ENCODE results near the gene EPHA10. TPM values are rescaled to one million over a fixed set of nuclear protein-coding genes. Genes with fewer than 3 reads are reported as not detected.
"Not testable (repeated sequence)": the region's sequence is repeated elsewhere in the genome, so short reads cannot be mapped to it uniquely, and the experiment has no call there.

EPHA10 gene
- polyA plus RNA-seq, 6 donors from 2014 or later, result not detected

DNA sequence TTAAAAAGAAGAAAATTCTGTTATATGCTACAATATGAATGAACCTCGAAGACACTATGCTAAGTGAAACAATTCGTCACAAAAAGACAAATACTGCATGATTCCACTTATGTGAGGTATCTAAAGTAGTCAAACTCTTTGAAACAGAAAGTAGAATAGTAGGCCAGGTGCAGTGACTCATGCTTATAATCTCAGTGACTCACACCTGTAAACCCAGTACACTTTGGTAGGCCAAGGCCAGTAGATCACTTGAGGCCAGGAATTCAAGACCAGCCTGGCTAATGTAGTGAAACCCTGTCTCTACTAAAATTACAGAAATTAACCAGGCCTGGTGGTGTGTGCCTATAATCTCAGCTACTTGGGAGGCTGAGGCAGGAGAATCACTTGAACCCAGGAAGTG is 25.7 kb downstream of the EPHA10 start:
- DNase-seq (no peak), ATAC-seq (ENCODE audit: low read depth in 2 of 2) (no peak)
- Mint-ChIP-seq H3K27ac (no peak overlapping the region), H3K4me1 (peaks cover 0 to 2% (median 0%) of the 10 kb centered on the region in 3 donors), H3K4me3 (no peak overlapping the region), H3K9me3 (peaks cover 0 to 18% (median 3%) of the 10 kb centered on the region in 7 donors), H3K36me3 (peaks cover 0 to 6% of the 10 kb centered on the region in 2 donors), H3K27me3 (peaks cover 52 to 60% (median 58%) of the 10 kb centered on the region in 3 donors)

DNA sequence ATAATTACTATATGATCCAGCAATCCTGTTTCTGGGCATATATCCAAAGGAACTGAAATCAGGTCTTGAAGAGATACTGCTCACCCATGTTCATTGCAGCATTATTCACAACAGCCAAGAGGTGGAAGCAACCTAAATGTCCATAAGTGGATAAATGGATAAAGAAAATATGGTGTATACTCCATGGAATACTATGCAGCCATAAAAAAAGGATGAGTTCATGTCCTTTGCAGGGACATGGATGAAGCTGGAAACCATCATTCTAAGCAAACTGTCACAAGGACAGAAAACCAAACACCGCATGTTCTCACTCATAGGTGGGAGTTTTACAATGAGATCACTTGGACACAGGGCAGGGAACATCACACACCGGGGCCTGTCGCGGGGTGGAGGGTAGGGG is 26.3 kb downstream of the EPHA10 start:
- not testable (repeated sequence) for H3K27ac Mint-ChIP-seq; DNase-seq; H3K4me3 Mint-ChIP-seq; H3K36me3 Mint-ChIP-seq; ATAC-seq (ENCODE audit: low read depth in 2 of 2); H3K4me1 Mint-ChIP-seq
- peaks cover 58 to 61% (median 59%) of the 10 kb centered on the region in 3 donors for H3K27me3 Mint-ChIP-seq
- H3K9me3 Mint-ChIP-seq, result peaks cover 0 to 18% (median 3%) of the 10 kb centered on the region in 7 donors

DNA sequence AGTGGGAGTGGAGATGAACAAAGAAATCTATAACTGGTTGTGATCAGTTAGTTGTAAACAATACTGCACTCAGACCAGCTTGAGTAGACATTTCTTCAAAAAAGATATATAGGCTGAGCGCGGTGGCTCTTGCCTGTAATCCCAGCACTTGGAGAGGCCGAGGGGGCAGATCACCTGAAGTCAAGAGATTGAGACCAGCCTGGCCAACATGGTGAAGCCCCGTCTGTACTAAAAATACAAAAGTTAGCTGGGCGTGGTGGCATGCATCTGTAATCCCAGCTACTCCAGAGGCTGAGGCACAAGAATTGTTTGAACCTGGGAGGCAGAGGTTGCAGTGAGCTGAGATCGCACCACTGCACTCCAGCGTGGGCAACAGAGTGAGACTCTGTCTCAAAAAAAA is 26.9 kb downstream of the EPHA10 start:
- not testable (repeated sequence) for ATAC-seq (ENCODE audit: low read depth in 2 of 2); DNase-seq; H3K4me3 Mint-ChIP-seq; H3K4me1 Mint-ChIP-seq; H3K36me3 Mint-ChIP-seq
- Mint-ChIP-seq H3K27me3 (peaks cover 58 to 64% (median 60%) of the 10 kb centered on the region in 3 donors), H3K27ac (peak overlapping the region in 1 of 6 donors; percentile 78), H3K9me3 (peaks cover 0 to 18% (median 3%) of the 10 kb centered on the region in 7 donors)

DNA sequence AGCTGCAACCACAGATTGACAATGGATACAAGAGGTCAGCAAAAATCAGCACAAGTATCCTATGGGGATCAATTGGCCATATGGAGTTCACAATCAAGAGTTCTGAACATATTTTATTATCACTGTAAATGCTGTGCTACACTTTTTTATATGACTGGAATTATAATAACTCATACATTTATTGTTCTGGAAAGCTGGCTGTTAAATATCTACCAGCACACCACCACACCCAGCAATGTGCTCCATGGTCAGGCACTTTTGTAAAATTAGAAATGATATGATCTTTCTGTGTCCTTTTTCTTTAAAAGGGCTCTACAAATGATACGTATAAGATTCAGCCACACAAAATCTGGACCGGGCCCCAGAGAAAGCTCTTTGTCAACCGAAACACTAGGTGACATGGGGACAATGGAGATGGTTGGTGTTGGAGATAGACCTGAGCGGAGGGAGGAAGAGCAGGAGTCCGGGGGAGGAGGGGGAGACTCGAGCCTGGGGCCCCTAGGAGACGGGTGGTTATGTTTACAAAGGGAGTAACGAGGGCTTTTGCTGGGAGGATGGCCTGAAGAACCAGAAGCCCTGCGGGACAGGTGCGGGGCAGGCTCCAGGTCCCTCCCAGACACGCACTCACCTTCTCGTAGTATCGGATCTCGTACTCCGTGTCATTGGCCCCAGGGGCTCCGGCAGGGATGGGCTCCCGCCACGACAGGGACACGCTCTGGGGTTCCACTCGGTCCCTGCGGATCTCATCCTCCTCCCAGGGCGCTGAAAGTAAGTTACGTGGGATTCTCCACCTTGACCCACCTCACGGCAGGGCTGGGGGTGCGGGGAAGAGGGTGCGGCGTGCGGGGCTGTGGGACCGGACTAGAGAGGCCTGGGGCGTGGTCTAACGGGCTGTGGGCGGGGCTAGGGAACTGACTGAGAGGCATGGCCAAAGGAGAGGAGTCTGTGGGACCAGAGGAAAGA is 30.0 kb downstream of the EPHA10 start:
- DNase-seq (no peak), ATAC-seq (ENCODE audit: low read depth in 2 of 2) (no peak)
- H3K4me3 Mint-ChIP-seq, result no peak overlapping the region
- H3K27me3 Mint-ChIP-seq, result peaks cover 48 to 61% (median 51%) of the 10 kb centered on the region in 3 donors
- peaks cover 0 to 17% (median 3%) of the 10 kb centered on the region in 7 donors for H3K9me3 Mint-ChIP-seq
- peak overlapping the region in 1 of 6 donors; percentile 64 for H3K27ac Mint-ChIP-seq
- H3K36me3 Mint-ChIP-seq, result peaks cover 6 to 8% of the 10 kb centered on the region in 2 donors
- H3K4me1 Mint-ChIP-seq, result peaks cover 0 to 2% (median 0%) of the 10 kb centered on the region in 3 donors

DNA sequence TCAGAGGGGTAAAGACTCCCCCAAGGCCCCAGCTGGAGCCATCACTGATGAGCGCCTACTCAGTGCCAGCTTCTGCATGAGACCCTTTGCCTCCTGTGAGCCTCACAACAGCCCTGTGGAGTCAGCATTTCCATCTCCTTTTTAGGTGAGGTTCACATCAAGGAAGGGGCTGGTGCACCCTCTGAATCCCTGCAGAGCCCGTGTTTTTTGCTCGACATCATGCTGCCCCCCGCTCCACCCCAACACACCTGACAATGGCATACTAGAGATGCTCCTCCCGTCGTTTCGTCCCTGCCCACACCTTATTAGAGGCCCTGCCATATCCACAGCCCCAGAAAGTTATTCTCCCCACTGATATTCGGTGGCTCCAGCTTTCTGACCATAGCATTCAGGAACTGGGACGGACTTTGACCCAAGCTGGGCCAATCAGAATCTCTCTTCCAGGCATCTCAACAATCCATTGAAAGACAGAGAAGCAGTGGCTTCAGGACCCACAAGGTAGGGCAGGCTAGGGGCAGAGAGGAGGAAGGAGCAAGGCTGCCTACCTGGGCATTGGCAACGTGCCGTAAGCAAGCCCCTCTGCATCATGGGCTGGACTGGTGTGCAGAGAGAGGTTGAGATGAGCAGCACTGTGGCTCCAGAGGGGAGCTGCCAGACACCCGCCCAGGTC is 32.7 kb downstream of the EPHA10 start:
- ATAC-seq (ENCODE audit: low read depth in 2 of 2) (no peak), DNase-seq (no peak)
- H3K4me3 Mint-ChIP-seq, result no peak overlapping the region
- peak overlapping the region in 1 of 6 donors; percentile 21 for H3K27ac Mint-ChIP-seq
- H3K9me3 Mint-ChIP-seq, result peaks cover 0 to 7% (median 2%) of the 10 kb centered on the region in 7 donors
- peaks cover 46 to 67% (median 67%) of the 10 kb centered on the region in 3 donors for H3K27me3 Mint-ChIP-seq
- H3K36me3 Mint-ChIP-seq, result peaks cover 4 to 8% of the 10 kb centered on the region in 2 donors
- H3K4me1 Mint-ChIP-seq, result peaks cover 0 to 2% (median 0%) of the 10 kb centered on the region in 3 donors

DNA sequence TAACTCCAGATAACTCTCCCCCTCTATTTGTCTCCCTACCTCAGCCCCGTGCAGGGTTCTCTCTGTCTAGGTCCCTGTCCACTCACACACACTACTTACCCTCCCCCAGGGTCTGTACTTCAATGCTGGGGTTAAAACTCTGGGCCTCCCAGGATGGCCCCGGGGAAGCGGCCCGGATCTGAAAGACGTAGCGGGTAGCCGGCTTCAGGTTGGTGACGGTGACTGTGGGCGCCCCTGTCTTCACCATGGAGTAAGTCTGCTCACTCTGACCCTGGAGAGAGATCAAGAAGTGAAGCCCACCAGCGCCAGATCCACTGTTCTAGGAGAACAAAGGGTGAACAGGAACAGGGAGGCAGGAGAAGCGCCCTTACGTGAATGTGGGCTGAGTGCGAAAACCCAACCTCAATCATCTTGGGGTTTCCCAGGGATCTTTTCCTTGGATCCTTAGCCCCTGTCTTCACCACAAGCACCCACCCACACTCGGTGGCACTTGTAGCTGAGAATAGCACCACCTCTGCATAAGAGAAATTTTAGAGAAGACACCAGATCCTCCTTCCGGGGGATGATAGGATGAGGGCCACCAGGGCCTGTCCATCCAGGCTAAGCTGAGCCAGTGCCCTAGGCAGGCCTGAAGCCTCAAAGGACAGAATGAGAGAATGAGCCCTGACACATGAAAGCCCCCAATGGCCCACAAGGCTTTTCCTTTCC is 33.5 kb downstream of the EPHA10 start:
- Mint-ChIP-seq H3K36me3 (peaks cover 0 to 8% of the 10 kb centered on the region in 2 donors), H3K4me3 (no peak overlapping the region), H3K4me1 (peaks cover 0 to 2% (median 0%) of the 10 kb centered on the region in 3 donors), H3K9me3 (peaks cover 0 to 4% (median 0%) of the 10 kb centered on the region in 7 donors), H3K27me3 (peaks cover 43 to 63% (median 62%) of the 10 kb centered on the region in 3 donors), H3K27ac (no peak overlapping the region)
- DNase-seq, result no peak
- no peak for ATAC-seq (ENCODE audit: low read depth in 2 of 2)

DNA sequence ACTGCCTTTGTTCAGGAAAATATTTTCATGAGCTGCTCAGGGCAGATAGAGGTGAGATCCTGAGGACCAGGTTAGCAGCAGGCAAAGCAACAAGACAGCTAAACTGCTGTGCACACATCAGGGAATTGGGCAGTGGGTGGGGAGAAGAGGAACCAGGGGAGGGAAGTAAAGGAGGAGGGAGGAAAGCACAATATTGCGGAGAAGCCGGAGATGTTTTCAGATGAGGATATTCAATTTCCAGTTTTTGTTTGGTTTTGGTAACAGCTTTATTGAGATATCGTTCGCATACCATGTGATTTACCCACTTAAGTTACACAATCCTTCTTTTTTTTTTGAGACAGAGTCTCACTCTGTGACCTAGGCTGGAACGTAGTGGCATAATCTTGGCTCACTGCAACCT is 34.5 kb downstream of the EPHA10 start:
- Mint-ChIP-seq H3K36me3 (peaks cover 0 to 8% of the 10 kb centered on the region in 2 donors), H3K27me3 (peaks cover 36 to 66% (median 64%) of the 10 kb centered on the region in 3 donors), H3K4me1 (peaks cover 0 to 2% (median 0%) of the 10 kb centered on the region in 3 donors), H3K4me3 (peak overlapping the region in 1 of 8 donors; percentile 18), H3K9me3 (peaks cover 0 to 2% (median 0%) of the 10 kb centered on the region in 7 donors), H3K27ac (peak overlapping the region in 2 of 6 donors; percentile 11 to 38)
- DNase-seq (no peak), ATAC-seq (ENCODE audit: low read depth in 2 of 2) (no peak)

DNA sequence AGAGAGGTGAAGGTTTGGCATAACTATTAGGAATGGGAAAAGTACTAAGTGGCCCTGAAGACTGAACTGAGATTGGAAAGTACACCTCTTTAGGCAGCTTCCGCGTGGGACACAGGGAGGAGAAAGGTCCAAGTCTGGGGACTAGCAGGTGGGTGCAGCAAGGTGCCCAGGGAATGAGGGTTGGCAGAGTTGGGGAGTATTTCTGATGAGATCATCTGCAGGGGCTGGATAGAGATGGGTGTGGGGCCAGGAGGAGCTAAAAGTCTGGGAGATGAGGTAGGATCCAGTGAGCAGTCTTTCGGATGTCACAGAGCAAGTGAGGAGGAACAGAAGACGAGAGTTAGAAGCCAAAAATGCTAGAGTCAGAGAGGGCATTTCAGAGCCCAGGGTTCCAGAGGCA is 36.5 kb downstream of the EPHA10 start:
- Mint-ChIP-seq H3K9me3 (no peaks in the 10 kb centered on the region), H3K27ac (no peak overlapping the region), H3K4me3 (no peak overlapping the region), H3K27me3 (peaks cover 34 to 66% (median 63%) of the 10 kb centered on the region in 3 donors), H3K36me3 (peaks cover 0 to 1% of the 10 kb centered on the region in 2 donors), H3K4me1 (no peaks in the 10 kb centered on the region)
- DNase-seq (no peak), ATAC-seq (ENCODE audit: low read depth in 2 of 2) (no peak)

DNA sequence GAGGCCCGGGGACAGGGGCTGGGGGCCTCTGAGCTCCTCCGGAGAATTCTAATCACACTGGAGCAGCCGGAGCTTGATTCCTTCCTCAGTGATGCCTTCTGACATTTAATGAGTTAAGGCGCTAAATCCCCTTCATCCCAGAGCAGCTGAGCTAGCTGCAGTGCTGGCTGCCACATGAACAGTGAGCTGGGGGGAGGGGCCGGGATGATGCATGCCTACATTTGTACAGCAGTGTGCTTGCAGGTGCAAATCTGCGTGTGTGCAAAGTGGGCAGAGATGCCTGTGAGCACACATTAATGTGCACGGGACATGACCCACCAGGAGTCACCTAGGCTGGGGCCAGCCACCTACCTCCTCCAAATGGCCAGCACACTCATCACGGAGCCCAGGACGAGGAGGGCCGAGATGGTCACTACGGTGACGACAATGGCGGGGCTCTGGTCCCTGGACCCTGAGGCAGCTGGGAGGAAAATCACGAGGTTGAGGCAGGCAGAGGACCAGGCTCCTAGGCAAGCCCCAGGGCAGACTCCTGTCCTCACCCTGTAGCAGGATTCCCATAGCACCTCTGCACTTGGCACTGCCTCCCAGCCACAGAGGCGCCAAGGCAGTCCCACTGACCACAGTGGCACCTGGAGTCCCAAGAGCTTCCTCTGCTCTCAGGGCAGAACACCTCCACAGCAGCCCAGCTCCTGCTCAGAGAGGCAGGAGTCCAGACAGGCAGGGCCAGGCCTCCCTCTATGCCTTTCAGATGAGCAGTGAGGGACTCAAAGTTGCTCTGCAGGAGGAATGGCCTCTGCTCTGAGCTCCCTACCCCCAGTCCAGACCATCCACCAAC is 38.0 kb downstream of the EPHA10 start:
- peak overlapping the region in 1 of 6 donors; percentile 44 for H3K27ac Mint-ChIP-seq
- no peak overlapping the region for H3K4me3 Mint-ChIP-seq
- H3K27me3 Mint-ChIP-seq, result peaks cover 32 to 62% (median 53%) of the 10 kb centered on the region in 3 donors
- DNase-seq (no peak), ATAC-seq (ENCODE audit: low read depth in 2 of 2) (no peak)
- H3K4me1 Mint-ChIP-seq, result no peaks in the 10 kb centered on the region
- H3K36me3 Mint-ChIP-seq, result no peaks in the 10 kb centered on the region
- no peaks in the 10 kb centered on the region for H3K9me3 Mint-ChIP-seq

DNA sequence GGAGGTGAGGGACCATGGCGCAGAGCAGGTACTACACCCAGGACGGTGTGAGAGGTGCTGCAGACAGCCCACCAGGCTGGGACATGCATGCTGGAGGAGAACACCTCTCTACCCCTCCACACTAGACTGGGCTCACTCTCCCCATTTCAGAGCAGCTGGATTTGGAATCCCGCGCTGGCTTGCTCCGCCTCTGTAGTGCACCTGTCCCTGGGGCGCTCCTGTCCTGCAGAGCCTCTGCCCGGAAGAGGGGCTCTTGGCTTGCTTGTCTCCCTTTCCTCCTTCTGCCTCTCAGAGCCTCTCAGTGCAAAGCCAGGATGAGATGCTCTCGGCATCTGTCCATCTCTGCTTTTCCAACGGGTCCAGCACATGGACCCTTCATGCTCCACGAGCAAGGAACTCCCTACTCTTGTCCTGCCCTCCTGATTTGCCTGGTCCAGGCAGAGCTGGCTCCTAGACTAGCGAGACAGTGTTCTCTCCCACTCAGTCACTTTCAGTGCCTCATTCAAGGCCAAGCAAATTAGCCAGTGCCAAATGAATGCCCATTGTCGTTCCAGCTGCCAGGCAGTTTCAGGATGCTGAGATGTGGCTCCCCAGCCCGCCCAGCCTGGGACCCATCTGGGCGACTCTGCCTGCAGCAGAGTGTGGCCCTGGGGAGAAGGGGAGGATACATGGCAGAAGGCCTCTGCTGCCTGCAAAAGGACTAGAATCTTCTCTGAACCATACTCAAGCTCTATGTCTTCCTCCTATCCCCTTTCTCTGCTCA is 38.9 kb downstream of the EPHA10 start:
- peaks cover 29 to 55% (median 48%) of the 10 kb centered on the region in 3 donors for H3K27me3 Mint-ChIP-seq
- DNase-seq (no peak), ATAC-seq (ENCODE audit: low read depth in 2 of 2) (no peak)
- no peaks in the 10 kb centered on the region for H3K4me1 Mint-ChIP-seq
- H3K27ac Mint-ChIP-seq, result no peak overlapping the region
- H3K9me3 Mint-ChIP-seq, result no peaks in the 10 kb centered on the region
- H3K36me3 Mint-ChIP-seq, result no peaks in the 10 kb centered on the region
- no peak overlapping the region for H3K4me3 Mint-ChIP-seq

DNA sequence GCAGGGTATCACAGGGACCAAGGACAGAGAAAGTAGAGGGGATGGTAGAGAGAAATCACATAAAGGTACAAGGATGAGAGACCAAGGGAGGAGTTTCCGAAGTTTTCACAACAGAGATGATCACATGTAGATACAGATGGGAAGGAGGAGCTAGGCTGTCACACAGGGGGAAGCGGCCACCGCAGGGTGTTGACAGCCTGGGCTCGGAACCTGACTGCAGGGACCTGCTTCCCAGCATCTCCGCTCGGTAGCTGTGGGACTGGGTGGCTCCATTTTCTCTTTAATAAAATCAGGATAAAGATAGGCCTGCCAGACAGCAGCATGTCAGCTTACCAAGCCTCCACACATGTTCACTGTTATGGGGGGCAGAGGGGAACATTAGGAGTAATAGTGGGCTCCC is 40.3 kb downstream of the EPHA10 start:
- Mint-ChIP-seq H3K27ac (no peak overlapping the region), H3K9me3 (no peaks in the 10 kb centered on the region), H3K27me3 (peaks cover 22 to 46% (median 42%) of the 10 kb centered on the region in 3 donors), H3K4me3 (no peak overlapping the region), H3K36me3 (no peaks in the 10 kb centered on the region), H3K4me1 (no peaks in the 10 kb centered on the region)
- ATAC-seq (ENCODE audit: low read depth in 2 of 2) (no peak), DNase-seq (no peak)
